ENCODE results near the gene VSIG8.

DNA sequence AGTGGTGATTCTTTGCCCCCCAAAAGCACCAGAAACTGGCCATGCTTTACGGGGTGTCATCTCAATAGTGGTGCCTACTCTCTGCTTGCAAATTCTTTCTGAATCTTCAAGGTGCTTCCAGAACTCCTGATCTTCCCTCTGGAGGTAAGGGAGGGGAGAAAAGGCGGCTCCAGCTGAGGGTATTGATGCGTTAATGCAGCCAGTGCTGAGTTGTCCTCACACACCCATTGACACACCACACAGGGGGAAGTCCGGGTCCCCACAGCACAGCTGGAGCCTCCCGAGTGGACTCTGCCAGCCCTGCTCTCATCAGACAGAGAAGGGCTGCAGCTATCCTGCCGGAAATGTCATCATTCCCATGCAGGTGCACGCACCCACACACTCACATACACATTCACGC is 1.2 kb downstream of the VSIG8 start:
- TF ChIP-seq, protein P1, sequence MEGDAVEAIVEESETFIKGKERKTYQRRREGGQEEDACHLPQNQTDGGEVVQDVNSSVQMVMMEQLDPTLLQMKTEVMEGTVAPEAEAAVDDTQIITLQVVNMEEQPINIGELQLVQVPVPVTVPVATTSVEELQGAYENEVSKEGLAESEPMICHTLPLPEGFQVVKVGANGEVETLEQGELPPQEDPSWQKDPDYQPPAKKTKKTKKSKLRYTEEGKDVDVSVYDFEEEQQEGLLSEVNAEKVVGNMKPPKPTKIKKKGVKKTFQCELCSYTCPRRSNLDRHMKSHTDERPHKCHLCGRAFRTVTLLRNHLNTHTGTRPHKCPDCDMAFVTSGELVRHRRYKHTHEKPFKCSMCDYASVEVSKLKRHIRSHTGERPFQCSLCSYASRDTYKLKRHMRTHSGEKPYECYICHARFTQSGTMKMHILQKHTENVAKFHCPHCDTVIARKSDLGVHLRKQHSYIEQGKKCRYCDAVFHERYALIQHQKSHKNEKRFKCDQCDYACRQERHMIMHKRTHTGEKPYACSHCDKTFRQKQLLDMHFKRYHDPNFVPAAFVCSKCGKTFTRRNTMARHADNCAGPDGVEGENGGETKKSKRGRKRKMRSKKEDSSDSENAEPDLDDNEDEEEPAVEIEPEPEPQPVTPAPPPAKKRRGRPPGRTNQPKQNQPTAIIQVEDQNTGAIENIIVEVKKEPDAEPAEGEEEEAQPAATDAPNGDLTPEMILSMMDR (IDR thresholded peaks at IDR 0.05; ENCODE audit: insufficient read depth, low read length), result no peak
- TF ChIP-seq POLR2AphosphoS5 (IDR thresholded peaks at IDR 0.05; ENCODE audit: low read depth), result no peak
- no peak for TF ChIP-seq REST (IDR thresholded peaks at IDR 0.05; ENCODE audit: insufficient replicate concordance, low read depth)
- no peak for TF ChIP-seq GABPA (IDR thresholded peaks at IDR 0.05; ENCODE audit: low read depth)
